Fibroblast of lung (primary cell): ENCODE data around the gene HDAC6. TPM values are rescaled to one million over a fixed set of nuclear protein-coding genes. Genes with fewer than 3 reads are reported as not detected.

Experiments used
- DNase-seq, 2 donors: peaks; one replicate each; pipeline versions ENCODE4 v3.0.0 to v3.0.0-alpha.2; 2010; ENCODE audit warnings: low read depth in 2 of 2
- H2AFZ ChIP-seq: 2 replicates; pipeline ENCODE4 v1.5.1; 2012; ENCODE audit warnings: low read length, control low read depth, inconsistent platforms
- H3K27ac ChIP-seq: 2 replicates; pipeline ENCODE4 v1.5.1; 2011; ENCODE audit warnings: low read length, control low read depth; ENCODE audit not compliant: insufficient read depth
- H3K27me3 ChIP-seq: 2 replicates; pipeline ENCODE4 v1.5.1; 2011; ENCODE audit warnings: mild to moderate bottlenecking, low read length; ENCODE audit not compliant: control insufficient read depth, insufficient read depth
- H3K36me3 ChIP-seq: 2 replicates; pipeline ENCODE4 v1.5.1; 2011; ENCODE audit warnings: low read length; ENCODE audit not compliant: control insufficient read depth, insufficient read depth
- H3K4me1 ChIP-seq: 2 replicates; pipeline ENCODE4 v1.5.1; 2011; ENCODE audit warnings: low read length; ENCODE audit not compliant: control insufficient read depth, insufficient read depth; ENCODE audit errors: extremely low read depth
- H3K4me2 ChIP-seq: 2 replicates; pipeline ENCODE4 v1.5.1; 2011; ENCODE audit warnings: low read length, control low read depth; ENCODE audit not compliant: insufficient read depth; ENCODE audit errors: extremely low read depth
- H3K4me3 ChIP-seq, 4 experiments: fragments of 200-600 bp in 1 of 4; sonication (generic) in 1 of 4; replicated peaks in 1 of 4; 2 replicates each; pipeline ENCODE4 v1.5.1; 2011 to 2016; ENCODE audit warnings: low read length in 4 of 4, low read depth in 3 of 4, mild to moderate bottlenecking in 3 of 4, control low read depth in 2 of 4, inconsistent platforms in 1 of 4, mixed read lengths in 1 of 4; ENCODE audit not compliant: insufficient read depth in 1 of 4; ENCODE audit errors: control extremely low read depth in 1 of 4
- H3K79me2 ChIP-seq: 2 replicates; pipeline ENCODE4 v1.5.1; 2012; ENCODE audit warnings: mild to moderate bottlenecking, low read length, inconsistent platforms; ENCODE audit not compliant: control insufficient read depth, insufficient read depth
- H3K9ac ChIP-seq: 2 replicates; pipeline ENCODE4 v1.5.1; 2011; ENCODE audit warnings: mild to moderate bottlenecking, low read length, control low read depth; ENCODE audit not compliant: insufficient read depth
- H3K9me3 ChIP-seq: 2 replicates; pipeline ENCODE4 v1.5.1; 2012; ENCODE audit warnings: low read depth, low read length; ENCODE audit not compliant: control insufficient read depth, insufficient read depth
- H4K20me1 ChIP-seq: 2 replicates; pipeline ENCODE4 v1.5.1; 2011; ENCODE audit warnings: low read length; ENCODE audit not compliant: control insufficient read depth, insufficient read depth; ENCODE audit errors: extremely low read depth
- EZH2 ChIP-seq: IDR thresholded peaks from 2 replicates; pipeline ENCODE4 v1.5.1; 2012; ENCODE audit warnings: low read length, control low read depth, mild to moderate bottlenecking; ENCODE audit errors: missing control alignments
- polyA plus RNA-seq, 2 donors: library from polyadenylated mRNA; depleted of rRNA in 1 of 2; stranded (reverse) in 1 of 2; unstranded in 1 of 2; fragments of >200 nt; gene quantifications; 2 replicates each; pipeline ENCODE4 v1.2.1, GENCODE V29; 2011 to 2012; ENCODE audit warnings: missing spikeins in 1 of 2
- total RNA-seq: library from RNA; depleted of rRNA; stranded (reverse); fragments of >200 nt; gene quantifications from 2 replicates; pipeline ENCODE4 v1.2.1, GENCODE V29; 2014
- TF ChIP-seq, protein P1 (sequence below), 2 donors: IDR thresholded peaks in 1 of 2; conservative IDR thresholded peaks in 1 of 2; 1 replicate in 1 of 2; 2 replicates in 1 of 2; pipeline ENCODE4 v1.5.1; 2011 to 2012; ENCODE audit warnings: low read length in 2 of 2, control low read depth in 1 of 2, inconsistent platforms in 1 of 2, low read depth in 1 of 2, mild to moderate bottlenecking in 1 of 2

Gene HDAC6
- total and polyA plus RNA-seq, 2 donors (not counting 1 experiment from before 2014, with no cell fraction given) = 20.0 to 32.5 TPM

DNA sequence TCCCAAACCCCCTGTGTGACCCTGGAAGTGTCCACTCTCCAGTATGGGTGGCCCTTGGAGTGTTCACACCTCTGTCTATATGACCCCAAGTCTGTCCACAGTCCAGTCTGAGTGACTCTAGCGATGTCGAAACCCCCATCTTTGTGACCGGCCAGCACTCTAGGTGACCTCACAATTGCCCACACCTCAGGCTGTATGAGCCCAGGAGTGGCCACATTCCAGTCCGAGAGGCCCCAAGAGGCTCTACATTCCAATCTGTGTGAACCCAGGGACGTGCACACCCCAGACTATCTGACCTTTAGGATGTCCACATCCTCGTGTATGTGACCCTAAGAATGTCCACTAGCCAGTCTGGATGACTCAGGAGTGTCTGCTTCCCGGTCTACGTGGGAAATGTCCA is 47.6 kb upstream of the HDAC6 start:
- no peak overlapping the region for H3K9ac ChIP-seq
- H3K27me3 ChIP-seq = no peaks in the 10 kb centered on the region
- H2AFZ ChIP-seq = no peak overlapping the region
- H3K4me2 ChIP-seq = no peak overlapping the region
- no peaks in the 10 kb centered on the region for H3K36me3 ChIP-seq
- TF ChIP-seq EZH2 = no peak
- TF ChIP-seq, protein P1, sequence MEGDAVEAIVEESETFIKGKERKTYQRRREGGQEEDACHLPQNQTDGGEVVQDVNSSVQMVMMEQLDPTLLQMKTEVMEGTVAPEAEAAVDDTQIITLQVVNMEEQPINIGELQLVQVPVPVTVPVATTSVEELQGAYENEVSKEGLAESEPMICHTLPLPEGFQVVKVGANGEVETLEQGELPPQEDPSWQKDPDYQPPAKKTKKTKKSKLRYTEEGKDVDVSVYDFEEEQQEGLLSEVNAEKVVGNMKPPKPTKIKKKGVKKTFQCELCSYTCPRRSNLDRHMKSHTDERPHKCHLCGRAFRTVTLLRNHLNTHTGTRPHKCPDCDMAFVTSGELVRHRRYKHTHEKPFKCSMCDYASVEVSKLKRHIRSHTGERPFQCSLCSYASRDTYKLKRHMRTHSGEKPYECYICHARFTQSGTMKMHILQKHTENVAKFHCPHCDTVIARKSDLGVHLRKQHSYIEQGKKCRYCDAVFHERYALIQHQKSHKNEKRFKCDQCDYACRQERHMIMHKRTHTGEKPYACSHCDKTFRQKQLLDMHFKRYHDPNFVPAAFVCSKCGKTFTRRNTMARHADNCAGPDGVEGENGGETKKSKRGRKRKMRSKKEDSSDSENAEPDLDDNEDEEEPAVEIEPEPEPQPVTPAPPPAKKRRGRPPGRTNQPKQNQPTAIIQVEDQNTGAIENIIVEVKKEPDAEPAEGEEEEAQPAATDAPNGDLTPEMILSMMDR (conservative IDR thresholded peaks at IDR 0.05 in 1 of 2, IDR thresholded peaks at IDR 0.05 in 1 of 2; ENCODE audit: low read depth in 1 of 2, low read length in 2 of 2) = no peak
- no peaks in the 10 kb centered on the region for H3K79me2 ChIP-seq
- H3K27ac ChIP-seq = no peak overlapping the region
- no peaks in the 10 kb centered on the region for H3K9me3 ChIP-seq
- H4K20me1 ChIP-seq = no peaks in the 10 kb centered on the region
- DNase-seq = no peak
- H3K4me1 ChIP-seq = no peaks in the 10 kb centered on the region
- H3K4me3 ChIP-seq = no peak overlapping the region

DNA sequence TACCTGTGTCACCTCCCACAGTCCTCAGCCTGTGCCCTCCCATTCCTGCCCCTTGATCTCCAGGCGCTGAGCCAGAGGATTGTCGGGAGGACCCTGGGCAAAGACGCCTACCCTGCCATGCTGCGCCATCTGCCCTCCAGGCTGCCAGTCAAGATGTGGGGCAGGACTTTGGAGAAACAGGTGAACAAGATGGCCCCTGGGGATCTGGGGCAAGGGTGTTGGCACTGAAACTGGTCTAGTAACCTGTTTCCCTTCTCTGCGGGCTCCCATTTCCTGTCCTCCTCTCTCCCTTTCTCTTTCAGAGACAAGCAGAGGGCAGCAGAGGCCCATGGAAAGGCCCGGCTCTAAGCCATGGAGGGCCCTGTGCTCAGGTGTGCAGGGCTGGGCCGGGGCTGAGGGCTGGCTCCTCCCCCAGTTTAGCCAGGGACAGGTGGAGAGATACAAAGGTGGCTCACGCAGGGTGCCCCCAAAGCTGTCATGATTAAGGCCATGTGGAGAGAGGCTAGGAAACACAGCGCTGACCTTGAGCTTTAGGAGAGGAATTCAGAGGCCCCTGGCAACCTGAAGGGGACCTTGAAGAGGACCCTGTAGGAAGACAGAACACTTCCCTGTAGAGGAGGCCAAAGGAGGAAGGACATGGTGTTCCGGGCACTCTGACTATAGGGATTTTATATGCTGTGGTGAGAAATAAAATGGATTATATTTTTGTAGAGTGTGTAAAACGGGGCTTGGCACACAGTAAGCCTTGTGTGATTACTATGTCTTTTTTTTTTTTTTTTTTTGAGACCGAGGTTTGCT is 40.0 kb upstream of the HDAC6 start, which contains the start of gene GLOD5:
TSS of gene GLOD5 (plus strand) at position 74 of the 798 bp plus-strand sequence. CDS start at position 118, 44 bp downstream.
- Histone ChIP-seq H3K4me1 (no peaks in the 10 kb centered on the region), H3K79me2 (no peaks in the 10 kb centered on the region), H3K27me3 (no peaks in the 10 kb centered on the region), H3K36me3 (no peaks in the 10 kb centered on the region), H3K4me3 (no peak within 1 kb of the TSS), H3K4me2 (no peak within 1 kb of the TSS), H3K27ac (no peak within 1 kb of the TSS), H3K9me3 (no peaks in the 10 kb centered on the region), H4K20me1 (no peaks in the 10 kb centered on the region), H3K9ac (no peak within 1 kb of the TSS), H2AFZ (no peak within 1 kb of the TSS)
- peak in 1 of 2 donors; percentile 2 for DNase-seq
- TF ChIP-seq, protein P1 (conservative IDR thresholded peaks at IDR 0.05 in 1 of 2, IDR thresholded peaks at IDR 0.05 in 1 of 2; ENCODE audit: low read depth in 1 of 2, low read length in 2 of 2) = no peak
- no peak for TF ChIP-seq EZH2

DNA sequence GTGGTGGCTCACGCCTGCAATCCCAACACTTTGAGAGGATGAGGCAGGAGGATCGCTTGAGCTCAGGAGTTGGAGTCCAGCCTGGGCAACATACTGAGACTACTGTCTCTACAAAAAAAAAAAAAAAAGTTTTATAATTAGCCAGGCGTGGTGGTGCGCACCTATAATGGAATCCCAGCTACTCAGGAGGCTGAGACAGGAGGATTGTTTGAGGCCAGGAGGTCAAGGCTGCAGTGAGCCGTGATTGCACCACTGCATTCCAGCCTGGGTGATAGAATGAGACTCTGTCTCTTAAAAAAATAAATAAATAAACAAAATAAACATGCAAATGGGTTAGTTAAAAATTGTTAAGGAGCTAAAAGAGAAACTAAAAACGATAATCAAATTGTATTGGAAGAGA is 32.6 kb upstream of the HDAC6 start:
- H3K36me3 ChIP-seq = no peaks in the 10 kb centered on the region
- no peaks in the 10 kb centered on the region for H3K27me3 ChIP-seq
- no peaks in the 10 kb centered on the region for H3K4me1 ChIP-seq
- H3K9me3 ChIP-seq = no peaks in the 10 kb centered on the region
- H3K27ac ChIP-seq = no peak overlapping the region
- no peaks in the 10 kb centered on the region for H4K20me1 ChIP-seq
- H3K4me3 ChIP-seq = no peak overlapping the region
- H2AFZ ChIP-seq = no peak overlapping the region
- H3K9ac ChIP-seq = no peak overlapping the region
- no peak for DNase-seq
- H3K79me2 ChIP-seq = no peaks in the 10 kb centered on the region
- TF ChIP-seq, protein P1 (conservative IDR thresholded peaks at IDR 0.05 in 1 of 2, IDR thresholded peaks at IDR 0.05 in 1 of 2; ENCODE audit: low read depth in 1 of 2, low read length in 2 of 2) = no peak
- TF ChIP-seq EZH2 = no peak
- no peak overlapping the region for H3K4me2 ChIP-seq
